HepG2 (cell line): ENCODE data around the gene SREBF1. TPM values are rescaled to one million over a fixed set of nuclear protein-coding genes. Genes with fewer than 3 reads are reported as not detected.

ENCODE experiments used
- EHMT2 ChIP-seq: fragments of 200-600 bp; sonication (generic); IDR thresholded peaks from 2 replicates; pipeline ENCODE4 v1.7.0; 2017; ENCODE audit warnings: antibody characterized with exemption, low read depth, low read length, borderline replicate concordance
- ELF3 ChIP-seq: IDR thresholded peaks from 2 replicates; pipeline ENCODE4 v1.6.1; 2016; ENCODE audit warnings: missing genetic modification reagents, missing compliant biosample characterization
- GZF1 ChIP-seq: sonication (generic); formaldehyde crosslinking; IDR thresholded peaks from 2 replicates; pipeline ENCODE4 v1.5.1; 2020; ENCODE audit warnings: mild to moderate bottlenecking, missing genetic modification reagents
- JUND ChIP-seq: sonication (generic); formaldehyde crosslinking; IDR thresholded peaks from 2 replicates; pipeline ENCODE4 v1.8.0; 2022; ENCODE audit warnings: mild to moderate bottlenecking, missing genetic modification reagents
- MAF1 ChIP-seq: sonication (generic); formaldehyde crosslinking; IDR thresholded peaks from 2 replicates; pipeline ENCODE4 v1.5.0; 2020; ENCODE audit warnings: missing genetic modification reagents, borderline replicate concordance
- MLX ChIP-seq: IDR thresholded peaks from 2 replicates; pipeline ENCODE4 v1.6.1; 2016
- NR2F1 ChIP-seq, 2 experiments: fragments of 450-650 bp in 1 of 2; formaldehyde crosslinking in 1 of 2; IDR thresholded peaks; 2 replicates each; pipeline versions ENCODE4 v1.5.0 to v1.6.1; 2016 to 2020; ENCODE audit warnings: mild to moderate bottlenecking in 1 of 2, missing compliant biosample characterization in 1 of 2, missing genetic modification reagents in 1 of 2, moderate library complexity in 1 of 2
- RBM22 ChIP-seq: fragments of 200-400 bp; formaldehyde crosslinking; optimal IDR thresholded peaks from 2 replicates; pipeline ENCODE3; 2017; ENCODE audit warnings: mild to moderate bottlenecking, low read length, moderate library complexity
- ZFP90 ChIP-seq: sonication (generic); formaldehyde crosslinking; IDR thresholded peaks from 2 replicates; pipeline ENCODE4 v1.8.0; 2022; ENCODE audit warnings: missing genetic modification reagents, mild to moderate bottlenecking, inconsistent platforms, borderline replicate concordance
- ZMYM4 ChIP-seq: sonication (generic); formaldehyde crosslinking; IDR thresholded peaks from 2 replicates; pipeline ENCODE4 v1.8.1; 2023; ENCODE audit warnings: mild to moderate bottlenecking, missing genetic modification reagents
- ZNF670 ChIP-seq: sonication (generic); formaldehyde crosslinking; IDR thresholded peaks from 2 replicates; pipeline ENCODE4 v1.8.0; 2022; ENCODE audit warnings: mild to moderate bottlenecking, missing genetic modification reagents, borderline replicate concordance
- ZNF772 ChIP-seq: sonication (generic); formaldehyde crosslinking; IDR thresholded peaks from 2 replicates; pipeline ENCODE4 v1.5.0; 2020; ENCODE audit warnings: mild to moderate bottlenecking, missing genetic modification reagents
- ZNF816 ChIP-seq: sonication (generic); formaldehyde crosslinking; IDR thresholded peaks from 2 replicates; pipeline ENCODE4 v1.8.0; 2022; ENCODE audit warnings: missing genetic modification reagents, mild to moderate bottlenecking, borderline replicate concordance
- polyA plus RNA-seq, 8 experiments: library from polyadenylated mRNA; depleted of rRNA in 3 of 8; stranded (reverse) in 7 of 8; unstranded in 1 of 8; fragments of >200 nt; fragmentation: Illumina TruSeq in 4 of 8; extraction: Trizol in 4 of 8; gene quantifications; 2 replicates each; pipeline versions ENCODE4 v1.2.1 to v1.2.3, GENCODE V29; 2011 to 2016; ENCODE audit warnings: low read depth in 4 of 8, missing spikeins in 1 of 8, mixed read lengths in 1 of 8; ENCODE audit not compliant: insufficient read depth in 1 of 8
- total RNA-seq, 5 experiments: library from RNA; depleted of rRNA; stranded (reverse); fragments of >200 nt; fragmentation: Illumina TruSeq; extraction: Trizol; gene quantifications; 2 replicates each; pipeline ENCODE4 v1.2.3, GENCODE V29; 2016; ENCODE audit warnings: low read depth in 1 of 5
- TF ChIP-seq, protein P1 (sequence below): sonication (generic); formaldehyde crosslinking; IDR thresholded peaks from 2 replicates; pipeline ENCODE4 v1.4.0; 2020; ENCODE audit warnings: missing genetic modification reagents, borderline replicate concordance
- TF ChIP-seq, protein P2 (sequence below): sonication (generic); formaldehyde crosslinking; IDR thresholded peaks from 2 replicates; pipeline ENCODE4 v1.5.1; 2020; ENCODE audit warnings: mild to moderate bottlenecking, missing genetic modification reagents, borderline replicate concordance
- TF ChIP-seq, protein P3 (sequence below): IDR thresholded peaks from 2 replicates; pipeline ENCODE4 v1.6.1; 2016; ENCODE audit warnings: low read depth

Gene SREBF1
- total and polyA plus RNA-seq, 2 of the 13 experiments (the other 11 are each of a cell fraction or from before 2014, with no cell fraction given): 34.3 to 38.0 TPM

DNA sequence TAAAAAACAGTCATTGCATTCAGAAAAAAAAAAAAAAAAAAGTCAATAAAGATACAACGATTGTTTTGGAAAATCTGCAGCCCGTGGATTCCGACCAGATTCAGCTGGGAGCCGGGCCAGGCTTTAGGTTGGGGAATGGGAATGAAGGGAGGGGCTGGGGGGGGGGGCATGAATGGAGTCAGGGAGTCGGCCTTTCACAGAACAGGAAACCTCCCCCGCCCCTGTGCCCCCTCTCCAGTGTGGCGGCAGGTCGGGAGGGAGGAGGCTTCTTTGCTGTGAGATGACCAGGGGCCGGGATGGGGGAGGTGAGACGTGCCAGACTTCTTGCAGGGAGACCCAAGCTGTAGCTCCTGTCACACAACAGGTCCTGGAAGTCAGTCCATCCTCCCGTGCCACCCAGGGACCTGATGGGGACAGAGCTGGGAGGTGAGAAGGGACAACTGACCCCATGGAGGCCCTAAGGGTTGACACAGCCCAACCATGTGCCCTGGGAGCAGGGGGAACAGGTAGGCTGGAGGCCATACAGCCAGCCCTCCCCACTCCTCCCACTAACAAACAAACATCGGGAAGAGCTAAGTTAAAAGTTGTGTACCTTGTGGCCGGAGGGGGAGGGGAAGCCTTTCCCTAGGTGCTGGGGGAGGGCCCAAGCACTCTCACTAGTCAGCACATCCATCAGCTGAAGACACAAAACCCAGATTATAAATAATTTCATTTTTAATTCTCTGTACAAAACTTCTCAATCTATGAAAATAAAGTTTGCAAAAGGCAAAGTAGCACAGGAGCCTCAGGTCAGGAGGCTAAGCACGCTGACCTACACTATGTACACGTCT, 25.2 kb downstream of the SREBF1 start (continued):
- no peak for TF ChIP-seq JUND
- no peak for TF ChIP-seq ZNF670 (CRISPR knock-in tag)
- no peak for TF ChIP-seq NR2F1 (CRISPR knock-in tag; IDR thresholded peaks at IDR 0.05)
- 0 out of 2 replicates have a peak, but pooled peaks have one; percentile 15 for TF ChIP-seq ZFP90 (CRISPR knock-in tag)
- TF ChIP-seq, protein P1, sequence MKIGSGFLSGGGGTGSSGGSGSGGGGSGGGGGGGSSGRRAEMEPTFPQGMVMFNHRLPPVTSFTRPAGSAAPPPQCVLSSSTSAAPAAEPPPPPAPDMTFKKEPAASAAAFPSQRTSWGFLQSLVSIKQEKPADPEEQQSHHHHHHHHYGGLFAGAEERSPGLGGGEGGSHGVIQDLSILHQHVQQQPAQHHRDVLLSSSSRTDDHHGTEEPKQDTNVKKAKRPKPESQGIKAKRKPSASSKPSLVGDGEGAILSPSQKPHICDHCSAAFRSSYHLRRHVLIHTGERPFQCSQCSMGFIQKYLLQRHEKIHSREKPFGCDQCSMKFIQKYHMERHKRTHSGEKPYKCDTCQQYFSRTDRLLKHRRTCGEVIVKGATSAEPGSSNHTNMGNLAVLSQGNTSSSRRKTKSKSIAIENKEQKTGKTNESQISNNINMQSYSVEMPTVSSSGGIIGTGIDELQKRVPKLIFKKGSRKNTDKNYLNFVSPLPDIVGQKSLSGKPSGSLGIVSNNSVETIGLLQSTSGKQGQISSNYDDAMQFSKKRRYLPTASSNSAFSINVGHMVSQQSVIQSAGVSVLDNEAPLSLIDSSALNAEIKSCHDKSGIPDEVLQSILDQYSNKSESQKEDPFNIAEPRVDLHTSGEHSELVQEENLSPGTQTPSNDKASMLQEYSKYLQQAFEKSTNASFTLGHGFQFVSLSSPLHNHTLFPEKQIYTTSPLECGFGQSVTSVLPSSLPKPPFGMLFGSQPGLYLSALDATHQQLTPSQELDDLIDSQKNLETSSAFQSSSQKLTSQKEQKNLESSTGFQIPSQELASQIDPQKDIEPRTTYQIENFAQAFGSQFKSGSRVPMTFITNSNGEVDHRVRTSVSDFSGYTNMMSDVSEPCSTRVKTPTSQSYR (CRISPR knock-in tag): peak; percentile 91
- TF ChIP-seq, protein P2, sequence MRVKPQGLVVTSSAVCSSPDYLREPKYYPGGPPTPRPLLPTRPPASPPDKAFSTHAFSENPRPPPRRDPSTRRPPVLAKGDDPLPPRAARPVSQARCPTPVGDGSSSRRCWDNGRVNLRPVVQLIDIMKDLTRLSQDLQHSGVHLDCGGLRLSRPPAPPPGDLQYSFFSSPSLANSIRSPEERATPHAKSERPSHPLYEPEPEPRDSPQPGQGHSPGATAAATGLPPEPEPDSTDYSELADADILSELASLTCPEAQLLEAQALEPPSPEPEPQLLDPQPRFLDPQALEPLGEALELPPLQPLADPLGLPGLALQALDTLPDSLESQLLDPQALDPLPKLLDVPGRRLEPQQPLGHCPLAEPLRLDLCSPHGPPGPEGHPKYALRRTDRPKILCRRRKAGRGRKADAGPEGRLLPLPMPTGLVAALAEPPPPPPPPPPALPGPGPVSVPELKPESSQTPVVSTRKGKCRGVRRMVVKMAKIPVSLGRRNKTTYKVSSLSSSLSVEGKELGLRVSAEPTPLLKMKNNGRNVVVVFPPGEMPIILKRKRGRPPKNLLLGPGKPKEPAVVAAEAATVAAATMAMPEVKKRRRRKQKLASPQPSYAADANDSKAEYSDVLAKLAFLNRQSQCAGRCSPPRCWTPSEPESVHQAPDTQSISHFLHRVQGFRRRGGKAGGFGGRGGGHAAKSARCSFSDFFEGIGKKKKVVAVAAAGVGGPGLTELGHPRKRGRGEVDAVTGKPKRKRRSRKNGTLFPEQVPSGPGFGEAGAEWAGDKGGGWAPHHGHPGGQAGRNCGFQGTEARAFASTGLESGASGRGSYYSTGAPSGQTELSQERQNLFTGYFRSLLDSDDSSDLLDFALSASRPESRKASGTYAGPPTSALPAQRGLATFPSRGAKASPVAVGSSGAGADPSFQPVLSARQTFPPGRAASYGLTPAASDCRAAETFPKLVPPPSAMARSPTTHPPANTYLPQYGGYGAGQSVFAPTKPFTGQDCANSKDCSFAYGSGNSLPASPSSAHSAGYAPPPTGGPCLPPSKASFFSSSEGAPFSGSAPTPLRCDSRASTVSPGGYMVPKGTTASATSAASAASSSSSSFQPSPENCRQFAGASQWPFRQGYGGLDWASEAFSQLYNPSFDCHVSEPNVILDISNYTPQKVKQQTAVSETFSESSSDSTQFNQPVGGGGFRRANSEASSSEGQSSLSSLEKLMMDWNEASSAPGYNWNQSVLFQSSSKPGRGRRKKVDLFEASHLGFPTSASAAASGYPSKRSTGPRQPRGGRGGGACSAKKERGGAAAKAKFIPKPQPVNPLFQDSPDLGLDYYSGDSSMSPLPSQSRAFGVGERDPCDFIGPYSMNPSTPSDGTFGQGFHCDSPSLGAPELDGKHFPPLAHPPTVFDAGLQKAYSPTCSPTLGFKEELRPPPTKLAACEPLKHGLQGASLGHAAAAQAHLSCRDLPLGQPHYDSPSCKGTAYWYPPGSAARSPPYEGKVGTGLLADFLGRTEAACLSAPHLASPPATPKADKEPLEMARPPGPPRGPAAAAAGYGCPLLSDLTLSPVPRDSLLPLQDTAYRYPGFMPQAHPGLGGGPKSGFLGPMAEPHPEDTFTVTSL (CRISPR knock-in tag): peak; percentile 24; the same call in 1 of the 2 replicates
- no peak for TF ChIP-seq MAF1
- TF ChIP-seq ZNF816 (CRISPR knock-in tag): no peak
- TF ChIP-seq GZF1 (CRISPR knock-in tag): no peak
- 0 out of 2 replicates have a peak, but pooled peaks have one; percentile 52 for TF ChIP-seq ZNF772
- TF ChIP-seq EHMT2: no peak
- TF ChIP-seq, protein P3, sequence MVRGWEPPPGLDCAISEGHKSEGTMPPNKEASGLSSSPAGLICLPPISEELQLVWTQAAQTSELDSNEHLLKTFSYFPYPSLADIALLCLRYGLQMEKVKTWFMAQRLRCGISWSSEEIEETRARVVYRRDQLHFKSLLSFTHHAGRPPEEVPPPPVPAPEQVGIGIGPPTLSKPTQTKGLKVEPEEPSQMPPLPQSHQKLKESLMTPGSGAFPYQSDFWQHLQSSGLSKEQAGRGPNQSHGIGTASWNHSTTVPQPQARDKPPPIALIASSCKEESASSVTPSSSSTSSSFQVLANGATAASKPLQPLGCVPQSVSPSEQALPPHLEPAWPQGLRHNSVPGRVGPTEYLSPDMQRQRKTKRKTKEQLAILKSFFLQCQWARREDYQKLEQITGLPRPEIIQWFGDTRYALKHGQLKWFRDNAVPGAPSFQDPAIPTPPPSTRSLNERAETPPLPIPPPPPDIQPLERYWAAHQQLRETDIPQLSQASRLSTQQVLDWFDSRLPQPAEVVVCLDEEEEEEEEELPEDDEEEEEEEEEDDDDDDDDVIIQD (CRISPR knock-in tag): peak; percentile 74
- 0 out of 2 replicates have a peak, but pooled peaks have one; percentile 8 for TF ChIP-seq ELF3
- TF ChIP-seq MLX (CRISPR knock-in tag): 0 out of 2 replicates have a peak, but pooled peaks have one; percentile 28
- TF ChIP-seq ZMYM4: peak; percentile 5; the same call in 1 of the 2 replicates
- TF ChIP-seq RBM22: peak; percentile 86
